Lower leg skin (tissue), 4 donors: Measurements from ENCODE around the gene EHMT1. TPM values are rescaled to one million over a fixed set of nuclear protein-coding genes. Genes with fewer than 3 reads are reported as not detected.

Experiments
- DNase-seq, 2 donors: peaks; one replicate each; pipeline ENCODE4 v3.0.0-alpha.2; 2019; ENCODE audit warnings: low spot score in 2 of 2
- H3K4me3 ChIP-seq: fragments of 200-600 bp; sonication (generic); 2 replicates; pipeline ENCODE4 v1.5.1; 2017; ENCODE audit warnings: mild to moderate bottlenecking, low read depth; ENCODE audit not compliant: poor library complexity, severe bottlenecking
- POLR2A ChIP-seq, 2 donors: fragments of 450-650 bp; IDR thresholded peaks; one replicate each; pipeline ENCODE4 v1.6.1; 2016 to 2017; ENCODE audit warnings: antibody characterized with exemption in 2 of 2, mild to moderate bottlenecking in 1 of 2, moderate library complexity in 1 of 2
- WGBS, 2 donors: methylation state at CpG; one replicate each; pipeline ENCODE4 v1.1.5; 2018; 5-methylcytosine and 5-hydroxymethylcytosine counted together
- intact Hi-C: fragments of 100-400 bp; cut with DNase I; formaldehyde crosslinking; loops from one replicate; pipeline ENCODE4 v1.15.0; 2023; ENCODE audit warnings: low total_unique reads
- total RNA-seq, 4 donors: library from RNA; depleted of rRNA; stranded (reverse); fragments of >200 nt; gene quantifications; one replicate each; pipeline ENCODE4 v1.1.0, GENCODE V29; 2016
- TF ChIP-seq, protein P1 (sequence below), 3 donors: fragments of 450-650 bp; IDR thresholded peaks; one replicate each; pipeline ENCODE4 v1.5.1; 2016; ENCODE audit warnings: antibody characterized with exemption in 3 of 3, mild to moderate bottlenecking in 3 of 3, moderate library complexity in 2 of 3

Gene EHMT1
- total RNA-seq, 4 donors from 2014 or later: 64.2 to 128 (median 73.2) TPM

DNA sequence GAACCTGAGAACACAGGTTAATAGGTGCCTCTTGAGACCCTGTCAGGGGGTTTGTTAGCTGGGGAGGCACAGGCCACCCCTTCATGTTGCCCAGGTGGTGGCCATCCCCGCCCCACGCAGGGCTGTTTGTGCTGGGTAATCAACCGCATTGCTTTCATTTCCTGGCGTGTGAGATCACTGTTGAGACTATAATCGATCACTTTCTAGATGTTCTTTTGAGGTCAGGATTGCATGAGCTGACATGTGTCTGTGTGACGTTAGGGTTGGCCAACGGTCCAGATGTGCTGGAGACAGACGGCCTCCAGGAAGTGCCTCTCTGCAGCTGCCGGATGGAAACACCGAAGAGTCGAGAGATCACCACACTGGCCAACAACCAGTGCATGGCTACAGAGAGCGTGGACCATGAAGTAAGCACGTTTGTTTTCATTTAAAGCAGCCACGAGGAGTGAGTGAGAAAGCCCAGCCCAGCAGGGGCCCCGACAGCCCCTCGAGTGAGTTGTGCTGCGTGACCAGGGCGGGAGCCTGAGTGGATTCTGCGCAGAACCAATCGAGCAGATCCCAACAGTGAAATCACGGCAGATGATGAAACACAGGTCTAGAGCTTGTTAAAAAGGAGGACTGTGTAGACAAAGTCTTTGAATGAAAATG is 143.7 kb downstream of the EHMT1 start:
- no peak for DNase-seq
- TF ChIP-seq, protein P1, sequence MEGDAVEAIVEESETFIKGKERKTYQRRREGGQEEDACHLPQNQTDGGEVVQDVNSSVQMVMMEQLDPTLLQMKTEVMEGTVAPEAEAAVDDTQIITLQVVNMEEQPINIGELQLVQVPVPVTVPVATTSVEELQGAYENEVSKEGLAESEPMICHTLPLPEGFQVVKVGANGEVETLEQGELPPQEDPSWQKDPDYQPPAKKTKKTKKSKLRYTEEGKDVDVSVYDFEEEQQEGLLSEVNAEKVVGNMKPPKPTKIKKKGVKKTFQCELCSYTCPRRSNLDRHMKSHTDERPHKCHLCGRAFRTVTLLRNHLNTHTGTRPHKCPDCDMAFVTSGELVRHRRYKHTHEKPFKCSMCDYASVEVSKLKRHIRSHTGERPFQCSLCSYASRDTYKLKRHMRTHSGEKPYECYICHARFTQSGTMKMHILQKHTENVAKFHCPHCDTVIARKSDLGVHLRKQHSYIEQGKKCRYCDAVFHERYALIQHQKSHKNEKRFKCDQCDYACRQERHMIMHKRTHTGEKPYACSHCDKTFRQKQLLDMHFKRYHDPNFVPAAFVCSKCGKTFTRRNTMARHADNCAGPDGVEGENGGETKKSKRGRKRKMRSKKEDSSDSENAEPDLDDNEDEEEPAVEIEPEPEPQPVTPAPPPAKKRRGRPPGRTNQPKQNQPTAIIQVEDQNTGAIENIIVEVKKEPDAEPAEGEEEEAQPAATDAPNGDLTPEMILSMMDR (IDR thresholded peaks at IDR 0.05): no peak
- TF ChIP-seq POLR2A (IDR thresholded peaks at IDR 0.05): no peak
- no peak overlapping the region for H3K4me3 ChIP-seq
- intact Hi-C loops: no loop called here
- 80 to 84% methylated on average over 21 of the region's 21 CpGs for WGBS, 2 donors

DNA sequence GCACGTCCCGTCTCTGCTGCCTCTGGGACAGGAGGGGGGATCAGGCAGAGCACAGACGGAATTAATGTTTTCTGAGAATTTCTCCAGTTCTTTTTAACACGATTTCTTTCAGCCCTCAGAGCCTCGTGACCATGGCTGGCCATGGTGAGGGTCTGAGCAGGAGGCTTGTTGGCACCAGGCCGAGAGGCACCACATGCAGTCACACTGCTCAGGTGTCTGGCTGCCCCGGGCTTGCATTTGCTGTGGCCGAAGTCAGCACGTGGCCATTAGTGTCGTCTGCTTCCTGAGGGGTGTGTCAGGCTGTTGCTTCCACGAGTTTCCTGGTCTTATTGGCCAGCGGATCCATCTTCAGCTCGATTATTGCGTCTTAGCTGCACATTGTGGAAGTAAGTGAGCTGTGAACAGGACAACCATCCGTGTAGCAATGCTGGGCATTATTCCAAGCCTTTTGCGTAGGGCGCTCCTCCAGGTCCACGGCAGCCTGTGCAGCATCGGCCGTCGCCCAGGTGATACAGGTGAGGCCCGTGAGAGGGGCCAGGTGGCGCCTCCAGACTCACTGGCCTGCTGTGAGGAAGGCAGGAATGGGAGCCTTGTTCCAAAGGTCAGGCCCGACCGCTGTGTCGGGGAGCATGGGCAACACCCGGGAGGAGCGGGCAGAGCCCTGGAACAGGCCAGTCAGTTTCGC is 144.6 kb downstream of the EHMT1 start:
- 87 to 89% methylated on average over 21 to 24 of the region's 29 CpGs for WGBS, 2 donors
- TF ChIP-seq POLR2A (IDR thresholded peaks at IDR 0.05): no peak
- TF ChIP-seq, protein P1 (IDR thresholded peaks at IDR 0.05): no peak
- intact Hi-C loops: no loop called here
- no peak overlapping the region for H3K4me3 ChIP-seq
- no peak for DNase-seq

DNA sequence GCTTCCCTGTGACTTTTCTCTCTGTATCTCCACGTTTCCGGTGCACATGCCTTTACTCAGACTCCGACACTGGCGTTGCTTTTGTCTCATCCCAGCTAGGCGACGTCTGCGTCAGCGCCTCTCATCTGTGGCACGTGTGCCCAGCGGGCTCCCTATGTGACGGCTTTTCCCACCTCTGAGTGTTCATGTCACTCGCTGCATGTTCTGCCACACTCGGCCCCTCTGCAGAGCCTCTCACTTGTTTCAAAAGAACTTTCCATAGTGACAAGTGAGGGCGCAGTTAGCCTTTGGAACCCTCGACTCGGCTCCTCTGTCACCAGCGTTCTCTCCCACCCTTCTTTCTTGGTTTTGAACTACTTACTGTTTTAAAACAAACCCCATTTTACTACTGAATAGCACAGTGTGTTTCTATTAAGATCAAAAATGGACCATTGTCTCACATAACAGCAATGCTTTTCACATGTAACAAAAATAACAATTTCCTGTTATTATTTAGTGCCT is 145.4 kb downstream of the EHMT1 start:
- intact Hi-C loops: no loop called here
- TF ChIP-seq, protein P1 (IDR thresholded peaks at IDR 0.05): no peak
- TF ChIP-seq POLR2A (IDR thresholded peaks at IDR 0.05): no peak
- H3K4me3 ChIP-seq: no peak overlapping the region
- no peak for DNase-seq
- 83 to 89% methylated on average over 17 of the region's 17 CpGs for WGBS, 2 donors

DNA sequence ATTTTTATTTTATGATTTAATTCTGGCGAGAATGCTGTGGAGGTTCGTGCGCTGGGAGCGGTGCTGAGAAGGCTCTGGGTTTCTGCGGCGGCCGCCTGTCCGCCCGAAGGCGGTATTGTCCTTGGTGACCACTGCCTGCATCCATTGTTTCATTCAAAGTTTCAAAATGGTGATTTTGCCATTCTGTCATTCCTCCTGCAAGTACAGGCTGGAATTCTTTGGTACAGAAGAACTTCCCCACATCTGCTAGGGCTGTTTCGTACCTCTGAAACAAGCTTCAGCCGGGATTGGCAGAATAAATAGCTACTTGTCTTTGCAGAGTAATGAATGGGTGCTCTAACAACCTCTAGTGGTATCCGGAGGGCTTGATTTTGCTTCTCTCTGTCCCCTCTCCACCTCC is 146.2 kb downstream of the EHMT1 start:
- H3K4me3 ChIP-seq: no peak overlapping the region
- DNase-seq: no peak
- 79 to 84% methylated on average over 13 of the region's 13 CpGs for WGBS, 2 donors
- no peak for TF ChIP-seq POLR2A (IDR thresholded peaks at IDR 0.05)
- TF ChIP-seq, protein P1 (IDR thresholded peaks at IDR 0.05): no peak
- intact Hi-C loops: no loop called here

DNA sequence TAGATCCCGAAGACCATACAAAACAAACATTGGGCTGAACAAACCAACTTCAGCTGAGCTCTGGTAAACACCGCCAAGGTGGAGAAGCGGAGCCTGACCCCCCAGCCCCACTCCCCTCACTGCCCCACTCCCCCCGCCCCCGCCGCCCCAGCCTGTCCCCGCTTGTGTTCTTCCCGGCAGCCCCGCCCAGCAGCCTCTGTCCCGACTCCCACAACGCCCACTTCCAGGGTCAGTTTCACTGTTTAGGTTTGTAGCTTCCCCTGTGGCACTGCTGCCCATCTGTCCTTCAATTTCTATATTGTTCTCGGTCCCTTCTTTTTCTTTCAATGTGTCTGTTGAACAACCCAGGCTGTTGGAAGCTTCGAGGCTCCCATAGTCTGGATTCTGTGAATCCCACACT is 146.7 kb downstream of the EHMT1 start:
- no peak for DNase-seq
- 66 to 70% methylated on average over 13 of the region's 13 CpGs for WGBS, 2 donors
- TF ChIP-seq POLR2A (IDR thresholded peaks at IDR 0.05): no peak
- TF ChIP-seq, protein P1 (IDR thresholded peaks at IDR 0.05): no peak
- intact Hi-C loops: no loop called here
- H3K4me3 ChIP-seq: no peak overlapping the region
